ENCODE data around the gene CLEC9A. TPM values are rescaled to one million over a fixed set of nuclear protein-coding genes. Genes with fewer than 3 reads are reported as not detected.

Gene CLEC9A
- total RNA-seq, 2 experiments from 2014 or later: not detected

GRCh38 chr12:10012630-10013330 lies 17.7 kb upstream of the CLEC9A start:
- H3K36me3 Mint-ChIP-seq (ENCODE audit: low read depth): no peaks in the 10 kb centered on the region
- CTCF ChIA-PET: interaction anchor here (1.2 to 2.7 kb wide), 3 partner anchors 72 to 140 kb away, joined by 3 to 8 read pairs (median 5); no protein-coding TSS in a partner anchor
- no peaks in the 10 kb centered on the region for H3K4me1 Mint-ChIP-seq (ENCODE audit: low read depth)
- H3K27me3 Mint-ChIP-seq: peaks cover 15% of the 10 kb centered on the region
- DNase-seq (no peak), ATAC-seq (no peak)
- H3K4me3 Mint-ChIP-seq: no peak overlapping the region
- intact Hi-C loops (cut with micrococcal nuclease): no loop called here
- POLR2A ChIA-PET: interaction anchor here (0.7 to 0.9 kb wide), 2 partner anchors 40 to 118 kb away, joined by 3 read pairs; no protein-coding TSS in a partner anchor
- no peaks in the 10 kb centered on the region for H3K9me3 Mint-ChIP-seq
- TF ChIP-seq, protein P1, sequence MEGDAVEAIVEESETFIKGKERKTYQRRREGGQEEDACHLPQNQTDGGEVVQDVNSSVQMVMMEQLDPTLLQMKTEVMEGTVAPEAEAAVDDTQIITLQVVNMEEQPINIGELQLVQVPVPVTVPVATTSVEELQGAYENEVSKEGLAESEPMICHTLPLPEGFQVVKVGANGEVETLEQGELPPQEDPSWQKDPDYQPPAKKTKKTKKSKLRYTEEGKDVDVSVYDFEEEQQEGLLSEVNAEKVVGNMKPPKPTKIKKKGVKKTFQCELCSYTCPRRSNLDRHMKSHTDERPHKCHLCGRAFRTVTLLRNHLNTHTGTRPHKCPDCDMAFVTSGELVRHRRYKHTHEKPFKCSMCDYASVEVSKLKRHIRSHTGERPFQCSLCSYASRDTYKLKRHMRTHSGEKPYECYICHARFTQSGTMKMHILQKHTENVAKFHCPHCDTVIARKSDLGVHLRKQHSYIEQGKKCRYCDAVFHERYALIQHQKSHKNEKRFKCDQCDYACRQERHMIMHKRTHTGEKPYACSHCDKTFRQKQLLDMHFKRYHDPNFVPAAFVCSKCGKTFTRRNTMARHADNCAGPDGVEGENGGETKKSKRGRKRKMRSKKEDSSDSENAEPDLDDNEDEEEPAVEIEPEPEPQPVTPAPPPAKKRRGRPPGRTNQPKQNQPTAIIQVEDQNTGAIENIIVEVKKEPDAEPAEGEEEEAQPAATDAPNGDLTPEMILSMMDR (IDR thresholded peaks at IDR 0.05): no peak
- no peak overlapping the region for H3K27ac Mint-ChIP-seq

- ChIA-PET CTCF (no interaction called here), POLR2A (no interaction called here)
- no peak overlapping the region for H3K27ac Mint-ChIP-seq
- DNase-seq: no peak
- TF ChIP-seq, protein P1 (IDR thresholded peaks at IDR 0.05): no peak
- no peaks in the 10 kb centered on the region for H3K4me1 Mint-ChIP-seq (ENCODE audit: low read depth)
- no peaks in the 10 kb centered on the region for H3K9me3 Mint-ChIP-seq
- no peak overlapping the region for H3K4me3 Mint-ChIP-seq
- H3K36me3 Mint-ChIP-seq (ENCODE audit: low read depth): no peaks in the 10 kb centered on the region
- peaks cover 14% of the 10 kb centered on the region for H3K27me3 Mint-ChIP-seq
- intact Hi-C loops (cut with micrococcal nuclease): no loop called here
- no peak for ATAC-seq
Observed at GRCh38 chr12:10015450-10015849, 15.0 kb upstream of the CLEC9A start.

DNA sequence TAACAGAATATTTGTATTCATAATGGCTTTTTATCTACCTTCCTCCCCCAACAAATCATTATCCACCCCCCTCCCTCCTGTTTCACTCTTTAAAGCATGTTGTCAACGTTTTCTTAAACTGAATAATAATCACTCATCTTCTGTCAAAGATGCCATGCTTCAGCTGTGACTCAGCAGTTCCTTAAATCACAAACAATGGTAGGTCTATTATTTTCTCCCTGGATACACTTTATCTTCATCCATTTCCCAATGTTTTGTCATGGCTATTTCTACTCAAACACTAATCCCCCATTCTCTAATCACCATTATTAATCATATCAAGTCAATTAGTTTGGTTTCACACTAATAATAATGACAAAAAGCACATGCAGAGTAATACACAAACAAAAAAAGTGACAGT lies 13.6 kb upstream of the CLEC9A start:
- intact Hi-C loops (cut with micrococcal nuclease): no loop called here
- H3K4me1 Mint-ChIP-seq (ENCODE audit: low read depth): no peaks in the 10 kb centered on the region
- no peak overlapping the region for H3K27ac Mint-ChIP-seq
- no peak for ATAC-seq
- no peak for DNase-seq
- no peak overlapping the region for H3K4me3 Mint-ChIP-seq
- ChIA-PET CTCF (interaction anchor here (1.5 kb wide), 1 partner anchor 203 kb away, joined by 4 read pairs; no protein-coding TSS in a partner anchor), POLR2A (interaction anchor here (0.5 kb wide), 1 partner anchor 1723 kb away, joined by 3 read pairs; no protein-coding TSS in a partner anchor)
- H3K36me3 Mint-ChIP-seq (ENCODE audit: low read depth): no peaks in the 10 kb centered on the region
- H3K9me3 Mint-ChIP-seq: no peaks in the 10 kb centered on the region
- TF ChIP-seq, protein P1 (IDR thresholded peaks at IDR 0.05): no peak
- peaks cover 14% of the 10 kb centered on the region for H3K27me3 Mint-ChIP-seq

- POLR2A ChIA-PET: no interaction called here
- DNase-seq (no peak), ATAC-seq (no peak)
- H3K36me3 Mint-ChIP-seq (ENCODE audit: low read depth): no peaks in the 10 kb centered on the region
- intact Hi-C loops (cut with micrococcal nuclease): no loop called here
- TF ChIP-seq, protein P1 (IDR thresholded peaks at IDR 0.05): no peak
- H3K27ac Mint-ChIP-seq: no peak overlapping the region
- H3K27me3 Mint-ChIP-seq: peaks cover 9% of the 10 kb centered on the region
- H3K4me3 Mint-ChIP-seq: no peak overlapping the region
- CTCF ChIA-PET: interaction anchor here (0.8 to 1.2 kb wide), 4 partner anchors 14 to 219 kb away, joined by 3 to 4 read pairs (median 3); no protein-coding TSS in a partner anchor
- H3K9me3 Mint-ChIP-seq: no peaks in the 10 kb centered on the region
- H3K4me1 Mint-ChIP-seq (ENCODE audit: low read depth): no peaks in the 10 kb centered on the region
Observed at GRCh38 chr12:10018386-10018785, 12.1 kb upstream of the CLEC9A start.

GRCh38 chr12:10021342-10021741 lies 9.1 kb upstream of the CLEC9A start:
- H3K27me3 Mint-ChIP-seq: peaks cover 3% of the 10 kb centered on the region
- TF ChIP-seq, protein P1 (IDR thresholded peaks at IDR 0.05): no peak
- ATAC-seq (no peak), DNase-seq (no peak)
- POLR2A ChIA-PET: no interaction called here
- H3K9me3 Mint-ChIP-seq: no peaks in the 10 kb centered on the region
- no peaks in the 10 kb centered on the region for H3K4me1 Mint-ChIP-seq (ENCODE audit: low read depth)
- CTCF ChIA-PET: interaction anchor here (0.9 to 1.1 kb wide), 2 partner anchors 13 to 208 kb away, joined by 3 read pairs; no protein-coding TSS in a partner anchor
- H3K27ac Mint-ChIP-seq: no peak overlapping the region
- H3K36me3 Mint-ChIP-seq (ENCODE audit: low read depth): no peaks in the 10 kb centered on the region
- intact Hi-C loops (cut with micrococcal nuclease): no loop called here
- no peak overlapping the region for H3K4me3 Mint-ChIP-seq
